Measurements from ENCODE around the gene HAP1. TPM values are rescaled to one million over a fixed set of nuclear protein-coding genes. Genes with fewer than 3 reads are reported as not detected.

Gene HAP1
- total and polyA plus RNA-seq, 4 donors = under 0.01 to 0.05 (median 0.03) TPM

DNA sequence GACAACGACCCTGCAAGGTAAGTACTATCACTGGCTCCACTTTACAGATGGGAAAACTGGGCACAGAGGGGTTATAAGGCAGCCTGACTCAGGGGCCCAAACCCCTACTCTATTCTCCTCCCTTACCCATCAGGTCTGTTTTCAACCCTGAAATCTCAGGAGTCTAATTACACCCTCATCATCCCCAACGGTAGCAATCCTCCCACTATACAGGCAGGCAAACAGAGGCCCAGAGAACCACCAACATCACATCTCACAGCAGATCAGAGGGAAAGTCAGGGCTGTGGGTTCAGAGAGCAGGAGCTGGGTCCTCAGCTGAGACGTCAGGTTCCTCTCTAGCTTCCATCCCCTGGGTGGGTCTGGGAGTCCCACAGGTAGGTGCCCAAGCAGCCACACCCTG is 35.5 kb upstream of the HAP1 start:
- Histone ChIP-seq H3K9me3 (ENCODE audit: control insufficient read depth in 4 of 4, low read length in 3 of 4) (no peaks in the 10 kb centered on the region), H3K9ac (ENCODE audit: low read depth in 1 of 2, low read length in 2 of 2) (no peak overlapping the region), H3K4me3 (ENCODE audit: low read depth in 1 of 3, low read length in 3 of 3) (no peak overlapping the region), H3K27me3 (ENCODE audit: control insufficient read depth in 4 of 4, insufficient read depth in 4 of 4, low read length in 3 of 4) (no peaks in the 10 kb centered on the region), H3K27ac (ENCODE audit: low read depth in 1 of 2, low read length in 2 of 2) (no peak overlapping the region), H3K36me3 (ENCODE audit: control insufficient read depth in 4 of 4, insufficient read depth in 3 of 4, low read depth in 1 of 4, low read length in 3 of 4) (peaks cover 4 to 38% (median 27%) of the 10 kb centered on the region in 4 donors), H3K4me1 (ENCODE audit: control insufficient read depth in 4 of 4, insufficient read depth in 4 of 4, low read length in 3 of 4) (peaks cover 12 to 45% (median 31%) of the 10 kb centered on the region in 4 donors)
- TF ChIP-seq, protein P1, sequence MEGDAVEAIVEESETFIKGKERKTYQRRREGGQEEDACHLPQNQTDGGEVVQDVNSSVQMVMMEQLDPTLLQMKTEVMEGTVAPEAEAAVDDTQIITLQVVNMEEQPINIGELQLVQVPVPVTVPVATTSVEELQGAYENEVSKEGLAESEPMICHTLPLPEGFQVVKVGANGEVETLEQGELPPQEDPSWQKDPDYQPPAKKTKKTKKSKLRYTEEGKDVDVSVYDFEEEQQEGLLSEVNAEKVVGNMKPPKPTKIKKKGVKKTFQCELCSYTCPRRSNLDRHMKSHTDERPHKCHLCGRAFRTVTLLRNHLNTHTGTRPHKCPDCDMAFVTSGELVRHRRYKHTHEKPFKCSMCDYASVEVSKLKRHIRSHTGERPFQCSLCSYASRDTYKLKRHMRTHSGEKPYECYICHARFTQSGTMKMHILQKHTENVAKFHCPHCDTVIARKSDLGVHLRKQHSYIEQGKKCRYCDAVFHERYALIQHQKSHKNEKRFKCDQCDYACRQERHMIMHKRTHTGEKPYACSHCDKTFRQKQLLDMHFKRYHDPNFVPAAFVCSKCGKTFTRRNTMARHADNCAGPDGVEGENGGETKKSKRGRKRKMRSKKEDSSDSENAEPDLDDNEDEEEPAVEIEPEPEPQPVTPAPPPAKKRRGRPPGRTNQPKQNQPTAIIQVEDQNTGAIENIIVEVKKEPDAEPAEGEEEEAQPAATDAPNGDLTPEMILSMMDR (IDR thresholded peaks at IDR 0.05; ENCODE audit: low read depth, low read length, missing input control) = no peak
- TF ChIP-seq, protein P2, sequence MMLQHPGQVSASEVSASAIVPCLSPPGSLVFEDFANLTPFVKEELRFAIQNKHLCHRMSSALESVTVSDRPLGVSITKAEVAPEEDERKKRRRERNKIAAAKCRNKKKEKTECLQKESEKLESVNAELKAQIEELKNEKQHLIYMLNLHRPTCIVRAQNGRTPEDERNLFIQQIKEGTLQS (IDR thresholded peaks at IDR 0.05) = no peak
- TF ChIP-seq, protein P3, sequence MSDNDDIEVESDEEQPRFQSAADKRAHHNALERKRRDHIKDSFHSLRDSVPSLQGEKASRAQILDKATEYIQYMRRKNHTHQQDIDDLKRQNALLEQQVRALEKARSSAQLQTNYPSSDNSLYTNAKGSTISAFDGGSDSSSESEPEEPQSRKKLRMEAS (IDR thresholded peaks at IDR 0.05) = no peak
- no peak for TF ChIP-seq NR2F2 (IDR thresholded peaks at IDR 0.05)
- 83% methylated on average over 3 of the region's 3 CpGs for WGBS
- DNase-seq (ENCODE audit: low spot score) = no peak

- peaks cover 8 to 44% (median 29%) of the 10 kb centered on the region in 4 donors for H3K36me3 ChIP-seq (ENCODE audit: control insufficient read depth in 4 of 4, insufficient read depth in 3 of 4, low read depth in 1 of 4, low read length in 3 of 4)
- no peaks in the 10 kb centered on the region for H3K9me3 ChIP-seq (ENCODE audit: control insufficient read depth in 4 of 4, low read length in 3 of 4)
- no peak for TF ChIP-seq JUND (IDR thresholded peaks at IDR 0.05)
- peak in 1 of 2 donors; percentile 32 for TF ChIP-seq RXRA (IDR thresholded peaks at IDR 0.05)
- WGBS = 90% methylated on average over 16 of the region's 16 CpGs
- H3K4me3 ChIP-seq (ENCODE audit: low read depth in 1 of 3, low read length in 3 of 3) = no peak overlapping the region
- H3K9ac ChIP-seq (ENCODE audit: low read depth in 1 of 2, low read length in 2 of 2) = no peak overlapping the region
- DNase-seq (ENCODE audit: low spot score) = no peak
- no peak overlapping the region for H3K27ac ChIP-seq (ENCODE audit: low read depth in 1 of 2, low read length in 2 of 2)
- peaks cover 12 to 43% (median 29%) of the 10 kb centered on the region in 4 donors for H3K4me1 ChIP-seq (ENCODE audit: control insufficient read depth in 4 of 4, insufficient read depth in 4 of 4, low read length in 3 of 4)
- H3K27me3 ChIP-seq (ENCODE audit: control insufficient read depth in 4 of 4, insufficient read depth in 4 of 4, low read length in 3 of 4) = no peaks in the 10 kb centered on the region
Measured at GRCh38 chr17:41769346-41769862, 35.0 kb upstream of the HAP1 start.

GRCh38 chr17:41768682-41769288 is 34.3 kb upstream of the HAP1 start:
- peaks cover 10 to 41% (median 25%) of the 10 kb centered on the region in 4 donors for H3K4me1 ChIP-seq (ENCODE audit: control insufficient read depth in 4 of 4, insufficient read depth in 4 of 4, low read length in 3 of 4)
- no peaks in the 10 kb centered on the region for H3K9me3 ChIP-seq (ENCODE audit: control insufficient read depth in 4 of 4, low read length in 3 of 4)
- no peak overlapping the region for H3K4me3 ChIP-seq (ENCODE audit: low read depth in 1 of 3, low read length in 3 of 3)
- TF ChIP-seq, protein P2 (IDR thresholded peaks at IDR 0.05) = no peak
- TF ChIP-seq JUND (IDR thresholded peaks at IDR 0.05) (no peak), HNF4A (conservative IDR thresholded peaks at IDR 0.05) (no peak)
- H3K9ac ChIP-seq (ENCODE audit: low read depth in 1 of 2, low read length in 2 of 2) = no peak overlapping the region
- no peaks in the 10 kb centered on the region for H3K27me3 ChIP-seq (ENCODE audit: control insufficient read depth in 4 of 4, insufficient read depth in 4 of 4, low read length in 3 of 4)
- no peak for DNase-seq (ENCODE audit: low spot score)
- peaks cover 8 to 46% (median 32%) of the 10 kb centered on the region in 4 donors for H3K36me3 ChIP-seq (ENCODE audit: control insufficient read depth in 4 of 4, insufficient read depth in 3 of 4, low read depth in 1 of 4, low read length in 3 of 4)
- no peak overlapping the region for H3K27ac ChIP-seq (ENCODE audit: low read depth in 1 of 2, low read length in 2 of 2)
- WGBS = 92% methylated on average over 23 of the region's 23 CpGs

All from liver (tissue), 9 donors.